HUES64 (cell line): Measurements from ENCODE around the gene ZNF554.
A peak's percentile ranks its signal among the peaks of the same experiment; 100 is the strongest.

Experiments
- H3K27ac ChIP-seq: 2 replicates; pipeline ENCODE4 v1.7.0; 2013; ENCODE audit warnings: low read depth, low read length, inconsistent platforms
- H3K27me3 ChIP-seq: 2 replicates; pipeline ENCODE4 v1.6.1; 2013; ENCODE audit warnings: mild to moderate bottlenecking, low read length; ENCODE audit not compliant: insufficient read depth
- H3K36me3 ChIP-seq: 2 replicates; pipeline ENCODE4 v1.6.1; 2013; ENCODE audit warnings: mild to moderate bottlenecking, low read length; ENCODE audit not compliant: insufficient read depth
- H3K4me1 ChIP-seq: 2 replicates; pipeline ENCODE4 v1.6.1; 2013; ENCODE audit warnings: mild to moderate bottlenecking, low read length, moderate library complexity; ENCODE audit not compliant: insufficient read depth
- H3K4me3 ChIP-seq: 2 replicates; pipeline ENCODE4 v1.5.1; 2013; ENCODE audit warnings: mild to moderate bottlenecking, low read length, moderate library complexity
- H3K9ac ChIP-seq: 2 replicates; pipeline ENCODE4 v1.6.1; 2013; ENCODE audit warnings: mild to moderate bottlenecking, low read depth, low read length
- H3K9me3 ChIP-seq: 2 replicates; pipeline ENCODE4 v1.6.1; 2013; ENCODE audit warnings: low read depth, low read length; ENCODE audit not compliant: insufficient read depth
- WGBS: fragments of 150-250, 120-280 bp; methylation state at CpG from one replicate; pipeline ENCODE4 v1.1.7; 2013; ENCODE audit warnings: missing lambda C conversion rate; 5-methylcytosine and 5-hydroxymethylcytosine counted together

Gene ZNF554

GRCh38 chr19:2820112-2820702, 539 bp downstream of the ZNF554 start:
- peaks cover 2% of the 10 kb centered on the region; the same call in 1 of the 2 replicates for H3K36me3 ChIP-seq
- H3K4me1 ChIP-seq: no peaks in the 10 kb centered on the region
- H3K9ac ChIP-seq: peak overlapping the region; percentile 77
- H3K27me3 ChIP-seq: no peaks in the 10 kb centered on the region
- H3K27ac ChIP-seq: no peak overlapping the region
- peak overlapping the region; percentile 85 for H3K4me3 ChIP-seq
- no peaks in the 10 kb centered on the region for H3K9me3 ChIP-seq
- WGBS: 6% methylated on average over 36 of the region's 36 CpGs

- Histone ChIP-seq H3K4me1 (no peaks in the 10 kb centered on the region), H3K27ac (no peak overlapping the region), H3K9me3 (peaks cover 5% of the 10 kb centered on the region), H3K27me3 (no peaks in the 10 kb centered on the region), H3K9ac (no peak overlapping the region), H3K4me3 (no peak overlapping the region), H3K36me3 (peaks cover 6% of the 10 kb centered on the region; the same call in 1 of the 2 replicates)
- WGBS: 95% methylated on average over 5 of the region's 5 CpGs
Measured at GRCh38 chr19:2822846-2823245, 3.2 kb downstream of the ZNF554 start.

- WGBS: 86% methylated on average over 9 of the region's 9 CpGs
- no peaks in the 10 kb centered on the region for H3K4me1 ChIP-seq
- H3K27ac ChIP-seq: no peak overlapping the region
- no peak overlapping the region for H3K4me3 ChIP-seq
- peaks cover 11% of the 10 kb centered on the region; the same call in 1 of the 2 replicates for H3K36me3 ChIP-seq
- H3K9me3 ChIP-seq: peaks cover 11% of the 10 kb centered on the region
- H3K9ac ChIP-seq: no peak overlapping the region
- no peaks in the 10 kb centered on the region for H3K27me3 ChIP-seq
Measured at GRCh38 chr19:2823646-2824045, 4.0 kb downstream of the ZNF554 start.

GRCh38 chr19:2824129-2824528, 4.5 kb downstream of the ZNF554 start:
- H3K27me3 ChIP-seq: no peaks in the 10 kb centered on the region
- H3K4me1 ChIP-seq: no peaks in the 10 kb centered on the region
- 79% methylated on average over 8 of the region's 8 CpGs for WGBS
- H3K9me3 ChIP-seq: peaks cover 14% of the 10 kb centered on the region
- peaks cover 11% of the 10 kb centered on the region; the same call in 1 of the 2 replicates for H3K36me3 ChIP-seq
- H3K27ac ChIP-seq: no peak overlapping the region
- H3K9ac ChIP-seq: no peak overlapping the region
- no peak overlapping the region for H3K4me3 ChIP-seq

GRCh38 chr19:2827022-2827421, 7.4 kb downstream of the ZNF554 start:
- WGBS: 95% methylated on average over 2 of the region's 2 CpGs

GRCh38 chr19:2827840-2828489, 8.3 kb downstream of the ZNF554 start:
- Histone ChIP-seq H3K9ac (no peak overlapping the region), H3K9me3 (peaks cover 35% of the 10 kb centered on the region), H3K36me3 (peaks cover 19% of the 10 kb centered on the region), H3K27me3 (no peaks in the 10 kb centered on the region), H3K4me3 (no peak overlapping the region), H3K4me1 (no peaks in the 10 kb centered on the region), H3K27ac (no peak overlapping the region)
- WGBS: 94% methylated on average over 13 of the region's 13 CpGs

More at GRCh38 chr19:2827022-2827421, 7.4 kb downstream of the ZNF554 start:
- Histone ChIP-seq H3K4me1 (no peaks in the 10 kb centered on the region), H3K27me3 (no peaks in the 10 kb centered on the region), H3K27ac (no peak overlapping the region), H3K9me3 (peaks cover 26% of the 10 kb centered on the region), H3K9ac (no peak overlapping the region), H3K36me3 (peaks cover 11% of the 10 kb centered on the region; the same call in 1 of the 2 replicates), H3K4me3 (no peak overlapping the region)

GRCh38 chr19:2834294-2834871, 14.7 kb downstream of the ZNF554 start:
- H3K4me3 ChIP-seq: no peak overlapping the region
- H3K9me3 ChIP-seq: peaks cover 63% of the 10 kb centered on the region
- WGBS: 95% methylated on average over 19 of the region's 19 CpGs

GRCh38 chr19:2837430-2837829, 17.8 kb downstream of the ZNF554 start:
- peaks cover 26% of the 10 kb centered on the region for H3K36me3 ChIP-seq
- H3K27ac ChIP-seq: no peak overlapping the region
- H3K4me3 ChIP-seq: no peak overlapping the region
- 80% methylated on average over 4 of the region's 4 CpGs for WGBS
- H3K9ac ChIP-seq: no peak overlapping the region
- peaks cover 46% of the 10 kb centered on the region for H3K9me3 ChIP-seq
- peaks cover 6% of the 10 kb centered on the region for H3K27me3 ChIP-seq
- H3K4me1 ChIP-seq: no peaks in the 10 kb centered on the region

More at GRCh38 chr19:2834294-2834871, 14.7 kb downstream of the ZNF554 start:
- H3K27me3 ChIP-seq: no peaks in the 10 kb centered on the region
- H3K36me3 ChIP-seq: peaks cover 29% of the 10 kb centered on the region
- H3K27ac ChIP-seq: no peak overlapping the region
- no peak overlapping the region for H3K9ac ChIP-seq
- no peaks in the 10 kb centered on the region for H3K4me1 ChIP-seq

- H3K36me3 ChIP-seq: 0 out of 2 replicates have a peak, but pooled peaks cover 8% of the 10 kb centered on the region
- no peaks in the 10 kb centered on the region for H3K4me1 ChIP-seq
- H3K9me3 ChIP-seq: peaks cover 11% of the 10 kb centered on the region
- peak within 1 kb of the TSS; percentile 81 for H3K9ac ChIP-seq
- peaks cover 8% of the 10 kb centered on the region for H3K27me3 ChIP-seq
- H3K4me3 ChIP-seq: peak within 1 kb of the TSS; percentile 76
- WGBS: under 1% methylated on average over 106 of the region's 106 CpGs
- H3K27ac ChIP-seq: peak within 1 kb of the TSS; percentile 94
Measured at GRCh38 chr19:2840794-2841791, 21.4 kb downstream of the ZNF554 start, which contains the start of gene ZNF555. TSS of gene ZNF555 (plus strand) at chr19:2841475. CDS start at chr19:2841573, 98 bp downstream.

GRCh38 chr19:2841855-2842574, 22.3 kb downstream of the ZNF554 start:
- WGBS: 8% methylated on average over 62 of the region's 62 CpGs
- Histone ChIP-seq H3K9me3 (peaks cover 7% of the 10 kb centered on the region; the same call in 1 of the 2 replicates), H3K9ac (peak overlapping the region; percentile 69), H3K27me3 (peaks cover 8% of the 10 kb centered on the region), H3K27ac (no peak overlapping the region), H3K4me1 (no peaks in the 10 kb centered on the region), H3K36me3 (0 out of 2 replicates have a peak, but pooled peaks cover 8% of the 10 kb centered on the region), H3K4me3 (peak overlapping the region; percentile 76)
